ENCODE data around the gene C5orf63.

Gene C5orf63

GRCh38 chr5:127046343-127047072 is 26.8 kb downstream of the C5orf63 start:
- no peak for TF ChIP-seq ZFX (IDR thresholded peaks at IDR 0.05; ENCODE audit: borderline replicate concordance)
- TF ChIP-seq, protein P1, sequence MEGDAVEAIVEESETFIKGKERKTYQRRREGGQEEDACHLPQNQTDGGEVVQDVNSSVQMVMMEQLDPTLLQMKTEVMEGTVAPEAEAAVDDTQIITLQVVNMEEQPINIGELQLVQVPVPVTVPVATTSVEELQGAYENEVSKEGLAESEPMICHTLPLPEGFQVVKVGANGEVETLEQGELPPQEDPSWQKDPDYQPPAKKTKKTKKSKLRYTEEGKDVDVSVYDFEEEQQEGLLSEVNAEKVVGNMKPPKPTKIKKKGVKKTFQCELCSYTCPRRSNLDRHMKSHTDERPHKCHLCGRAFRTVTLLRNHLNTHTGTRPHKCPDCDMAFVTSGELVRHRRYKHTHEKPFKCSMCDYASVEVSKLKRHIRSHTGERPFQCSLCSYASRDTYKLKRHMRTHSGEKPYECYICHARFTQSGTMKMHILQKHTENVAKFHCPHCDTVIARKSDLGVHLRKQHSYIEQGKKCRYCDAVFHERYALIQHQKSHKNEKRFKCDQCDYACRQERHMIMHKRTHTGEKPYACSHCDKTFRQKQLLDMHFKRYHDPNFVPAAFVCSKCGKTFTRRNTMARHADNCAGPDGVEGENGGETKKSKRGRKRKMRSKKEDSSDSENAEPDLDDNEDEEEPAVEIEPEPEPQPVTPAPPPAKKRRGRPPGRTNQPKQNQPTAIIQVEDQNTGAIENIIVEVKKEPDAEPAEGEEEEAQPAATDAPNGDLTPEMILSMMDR (IDR thresholded peaks at IDR 0.05) = no peak
- no peak overlapping the region for H3K27ac ChIP-seq

GRCh38 chr5:127042593-127042992 is 30.7 kb downstream of the C5orf63 start:
- TF ChIP-seq ZFX (IDR thresholded peaks at IDR 0.05; ENCODE audit: borderline replicate concordance) = no peak
- TF ChIP-seq, protein P1 (IDR thresholded peaks at IDR 0.05) = no peak
- no peak overlapping the region for H3K27ac ChIP-seq

DNA sequence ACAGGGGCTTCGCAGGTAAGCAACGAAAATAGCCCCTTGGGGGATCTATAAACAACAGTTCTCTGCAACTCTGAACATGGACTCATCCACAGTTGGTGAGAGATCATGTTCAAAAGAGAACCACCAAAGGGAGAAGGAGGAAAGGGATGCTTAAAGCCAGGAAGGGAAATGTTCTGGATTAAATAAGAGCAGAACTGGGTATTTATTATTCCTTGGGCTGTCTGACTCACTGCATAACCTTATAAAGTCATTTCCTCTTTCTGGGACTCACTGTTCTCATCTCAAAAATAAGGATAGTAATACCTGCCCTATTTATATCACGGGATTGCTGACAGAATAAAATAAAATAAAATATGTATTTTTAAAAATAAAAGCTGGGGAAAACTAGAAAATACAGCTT is 31.7 kb downstream of the C5orf63 start:
- H3K27ac ChIP-seq = peak overlapping the region; percentile 57
- TF ChIP-seq, protein P1 (IDR thresholded peaks at IDR 0.05) = no peak
- TF ChIP-seq ZFX (IDR thresholded peaks at IDR 0.05; ENCODE audit: borderline replicate concordance) = no peak

GRCh38 chr5:127040796-127041520 is 32.3 kb downstream of the C5orf63 start:
- TF ChIP-seq ZFX (IDR thresholded peaks at IDR 0.05; ENCODE audit: borderline replicate concordance) = no peak
- TF ChIP-seq, protein P1 (IDR thresholded peaks at IDR 0.05) = no peak
- H3K27ac ChIP-seq = peak overlapping the region; percentile 57

GRCh38 chr5:127038550-127038949 is 34.8 kb downstream of the C5orf63 start:
- no peak overlapping the region for H3K27ac ChIP-seq
- TF ChIP-seq ZFX (IDR thresholded peaks at IDR 0.05; ENCODE audit: borderline replicate concordance) = no peak
- TF ChIP-seq, protein P1 (IDR thresholded peaks at IDR 0.05) = no peak

- TF ChIP-seq, protein P1 (IDR thresholded peaks at IDR 0.05) = no peak
- no peak for TF ChIP-seq ZFX (IDR thresholded peaks at IDR 0.05; ENCODE audit: borderline replicate concordance)
These were observed 41.5 kb downstream of the C5orf63 start for GRCh38 chr5:127031863-127032232.

More at GRCh38 chr5:127031863-127032232, 41.5 kb downstream of the C5orf63 start:
- no peak overlapping the region for H3K27ac ChIP-seq

Data from 22Rv1 (cell line).